ENCODE data around the gene MGMT. TPM values are rescaled to one million over a fixed set of nuclear protein-coding genes. Genes with fewer than 3 reads are reported as not detected.

MGMT gene
- total and polyA plus RNA-seq, 4 donors, result 28.2 to 79.1 (median 46.0) TPM

DNA sequence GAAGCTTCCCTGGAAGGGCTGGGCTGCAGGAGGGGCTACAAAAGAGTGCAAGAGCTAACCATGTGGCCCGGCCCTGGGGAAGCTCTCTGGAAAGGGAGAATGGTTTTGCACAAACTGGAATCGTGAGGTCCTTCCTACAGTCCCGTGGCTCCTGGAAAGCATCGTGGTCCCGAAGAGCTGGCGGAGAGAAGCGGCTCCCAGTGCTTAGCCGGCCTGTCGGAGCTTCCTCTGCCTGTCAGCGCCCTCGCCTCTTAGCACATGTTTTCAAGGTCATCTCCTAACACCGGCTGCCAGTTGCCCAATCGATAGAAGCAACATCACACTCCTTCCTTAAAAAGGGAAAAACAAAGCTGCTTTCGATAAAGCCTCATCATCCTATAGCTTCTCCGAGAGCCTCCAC lies 42.1 kb upstream of the MGMT start:
- Histone ChIP-seq H3K9me3 (ENCODE audit: control insufficient read depth in 4 of 4, low read length in 3 of 4) (no peaks in the 10 kb centered on the region), H3K36me3 (ENCODE audit: control insufficient read depth in 4 of 4, insufficient read depth in 3 of 4, low read depth in 1 of 4, low read length in 3 of 4) (no peaks in the 10 kb centered on the region), H3K9ac (ENCODE audit: low read depth in 1 of 2, low read length in 2 of 2) (no peak overlapping the region), H3K27me3 (ENCODE audit: control insufficient read depth in 4 of 4, insufficient read depth in 4 of 4, low read length in 3 of 4) (no peaks in the 10 kb centered on the region), H3K4me1 (ENCODE audit: control insufficient read depth in 4 of 4, insufficient read depth in 4 of 4, low read length in 3 of 4) (no peaks in the 10 kb centered on the region), H3K4me3 (ENCODE audit: low read depth in 1 of 3, low read length in 3 of 3) (no peak overlapping the region), H3K27ac (ENCODE audit: low read depth in 1 of 2, low read length in 2 of 2) (no peak overlapping the region)
- DNase-seq (ENCODE audit: low spot score), result no peak
- 87% methylated on average over 15 of the region's 15 CpGs for WGBS
- no peak for TF ChIP-seq HNF4A (conservative IDR thresholded peaks at IDR 0.05)
- TF ChIP-seq ATF3 (IDR thresholded peaks at IDR 0.05), result no peak
- no peak for TF ChIP-seq GABPA (IDR thresholded peaks at IDR 0.05 in 1 of 2, conservative IDR thresholded peaks at IDR 0.05 in 1 of 2)
- TF ChIP-seq YY1 (IDR thresholded peaks at IDR 0.05), result no peak
- TF ChIP-seq, protein P1, sequence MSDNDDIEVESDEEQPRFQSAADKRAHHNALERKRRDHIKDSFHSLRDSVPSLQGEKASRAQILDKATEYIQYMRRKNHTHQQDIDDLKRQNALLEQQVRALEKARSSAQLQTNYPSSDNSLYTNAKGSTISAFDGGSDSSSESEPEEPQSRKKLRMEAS (IDR thresholded peaks at IDR 0.05), result no peak
- TF ChIP-seq FOXA1 (IDR thresholded peaks at IDR 0.05), result no peak
- TF ChIP-seq FOXA2 (IDR thresholded peaks at IDR 0.05), result no peak

DNA sequence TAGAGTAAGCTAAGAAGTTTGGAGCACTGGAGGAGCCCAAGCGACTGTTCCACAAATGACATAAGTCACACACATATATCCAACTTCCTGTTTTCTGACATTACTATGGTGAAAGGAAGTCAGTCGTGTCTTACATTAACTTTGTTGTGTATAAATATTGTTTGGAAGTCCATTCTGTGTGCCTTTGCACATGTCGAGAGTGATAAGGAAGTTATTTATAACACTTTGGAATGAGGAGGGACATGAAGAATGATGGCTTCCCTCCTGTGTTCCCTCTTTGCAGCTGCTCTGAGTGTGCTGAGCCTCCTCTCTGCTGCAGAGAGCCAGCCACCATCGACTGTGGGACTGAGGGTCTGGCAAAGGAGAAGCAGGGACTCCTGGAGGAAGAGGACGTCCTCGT lies 40.4 kb upstream of the MGMT start:
- no peak for DNase-seq (ENCODE audit: low spot score)
- H3K27me3 ChIP-seq (ENCODE audit: control insufficient read depth in 4 of 4, insufficient read depth in 4 of 4, low read length in 3 of 4), result no peaks in the 10 kb centered on the region
- TF ChIP-seq ZBTB33 (IDR thresholded peaks at IDR 0.05), result no peak
- TF ChIP-seq, protein P2, sequence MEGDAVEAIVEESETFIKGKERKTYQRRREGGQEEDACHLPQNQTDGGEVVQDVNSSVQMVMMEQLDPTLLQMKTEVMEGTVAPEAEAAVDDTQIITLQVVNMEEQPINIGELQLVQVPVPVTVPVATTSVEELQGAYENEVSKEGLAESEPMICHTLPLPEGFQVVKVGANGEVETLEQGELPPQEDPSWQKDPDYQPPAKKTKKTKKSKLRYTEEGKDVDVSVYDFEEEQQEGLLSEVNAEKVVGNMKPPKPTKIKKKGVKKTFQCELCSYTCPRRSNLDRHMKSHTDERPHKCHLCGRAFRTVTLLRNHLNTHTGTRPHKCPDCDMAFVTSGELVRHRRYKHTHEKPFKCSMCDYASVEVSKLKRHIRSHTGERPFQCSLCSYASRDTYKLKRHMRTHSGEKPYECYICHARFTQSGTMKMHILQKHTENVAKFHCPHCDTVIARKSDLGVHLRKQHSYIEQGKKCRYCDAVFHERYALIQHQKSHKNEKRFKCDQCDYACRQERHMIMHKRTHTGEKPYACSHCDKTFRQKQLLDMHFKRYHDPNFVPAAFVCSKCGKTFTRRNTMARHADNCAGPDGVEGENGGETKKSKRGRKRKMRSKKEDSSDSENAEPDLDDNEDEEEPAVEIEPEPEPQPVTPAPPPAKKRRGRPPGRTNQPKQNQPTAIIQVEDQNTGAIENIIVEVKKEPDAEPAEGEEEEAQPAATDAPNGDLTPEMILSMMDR (IDR thresholded peaks at IDR 0.05; ENCODE audit: low read depth, low read length, missing input control), result no peak
- no peak for TF ChIP-seq JUND (IDR thresholded peaks at IDR 0.05)
- no peak for TF ChIP-seq NR2F2 (IDR thresholded peaks at IDR 0.05)
- TF ChIP-seq, protein P1 (IDR thresholded peaks at IDR 0.05), result no peak
- no peak for TF ChIP-seq EGR1 (IDR thresholded peaks at IDR 0.05; ENCODE audit: low read depth in 2 of 2)
- TF ChIP-seq REST (IDR thresholded peaks at IDR 0.05), result no peak
- no peak for TF ChIP-seq FOXA1 (IDR thresholded peaks at IDR 0.05)
- TF ChIP-seq SP1 (IDR thresholded peaks at IDR 0.05), result no peak
- no peak for TF ChIP-seq TAF1 (conservative IDR thresholded peaks at IDR 0.05)
- TF ChIP-seq RAD21 (IDR thresholded peaks at IDR 0.05), result no peak
- no peak for TF ChIP-seq ATF3 (IDR thresholded peaks at IDR 0.05)
- TF ChIP-seq YY1 (IDR thresholded peaks at IDR 0.05), result no peak
- TF ChIP-seq GABPA (IDR thresholded peaks at IDR 0.05 in 1 of 2, conservative IDR thresholded peaks at IDR 0.05 in 1 of 2), result no peak
- no peaks in the 10 kb centered on the region for H3K4me1 ChIP-seq (ENCODE audit: control insufficient read depth in 4 of 4, insufficient read depth in 4 of 4, low read length in 3 of 4)
- H3K27ac ChIP-seq (ENCODE audit: low read depth in 1 of 2, low read length in 2 of 2), result no peak overlapping the region
- 60% methylated on average over 6 of the region's 6 CpGs for WGBS
- H3K9me3 ChIP-seq (ENCODE audit: control insufficient read depth in 4 of 4, low read length in 3 of 4), result no peaks in the 10 kb centered on the region
- no peaks in the 10 kb centered on the region for H3K36me3 ChIP-seq (ENCODE audit: control insufficient read depth in 4 of 4, insufficient read depth in 3 of 4, low read depth in 1 of 4, low read length in 3 of 4)
- no peak overlapping the region for H3K4me3 ChIP-seq (ENCODE audit: low read depth in 1 of 3, low read length in 3 of 3)
- no peak overlapping the region for H3K9ac ChIP-seq (ENCODE audit: low read depth in 1 of 2, low read length in 2 of 2)

Measured in liver (tissue), 9 donors.